ENCODE results near the gene CACNA1D.

Gene CACNA1D

DNA sequence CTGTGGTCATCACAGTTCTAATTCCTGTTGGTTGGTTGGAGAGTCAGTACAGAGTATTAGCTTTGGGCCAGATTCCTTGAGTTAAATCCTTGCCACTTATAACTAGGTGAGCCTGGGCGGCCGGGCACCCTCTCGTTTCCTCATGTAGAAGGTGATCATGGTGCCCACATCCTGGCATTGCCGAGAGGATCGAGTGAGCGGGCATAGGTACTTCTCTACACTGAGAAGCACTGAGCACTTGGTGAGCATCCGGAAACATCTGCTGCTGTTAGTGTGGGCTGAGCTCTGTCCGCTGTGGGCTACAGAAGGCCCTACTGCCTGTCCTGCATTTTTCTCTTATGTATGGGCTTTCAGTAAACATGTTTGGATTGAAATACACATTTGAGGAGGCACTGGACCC is 96.2 kb downstream of the CACNA1D start:
- no peak for DNase-seq
- no peak overlapping the region for H3K4ac ChIP-seq (ENCODE audit: low read depth, low read length)
- no peak overlapping the region for H2BK120ac ChIP-seq (ENCODE audit: low read depth, low read length)
- no peak overlapping the region for H3K4me3 ChIP-seq (ENCODE audit: low read length)
- H2BK5ac ChIP-seq (ENCODE audit: low read length) = no peak overlapping the region
- H2BK15ac ChIP-seq (replicated peaks; ENCODE audit: low read depth) = no peak overlapping the region
- WGBS (ENCODE audit: extremely low coverage, insufficient coverage, low lambda C conversion rate) = no CpG with 5 or more reads among the region's 8 CpGs
- H3K23ac ChIP-seq (ENCODE audit: low read length) = no peak overlapping the region
- no peaks in the 10 kb centered on the region for H3K4me1 ChIP-seq (ENCODE audit: control insufficient read depth, low read depth, low read length)
- H3K4me2 ChIP-seq (ENCODE audit: low read length) = no peak overlapping the region
- no peak overlapping the region for H3K9ac ChIP-seq (ENCODE audit: low read length)
- no peak overlapping the region for H4K5ac ChIP-seq (ENCODE audit: low read length)
- H3K79me2 ChIP-seq (ENCODE audit: control insufficient read depth, insufficient read depth, low read length) = no peaks in the 10 kb centered on the region
- H3K27me3 ChIP-seq (ENCODE audit: insufficient read depth, low read length, poor library complexity) = no peaks in the 10 kb centered on the region
- H2AK5ac ChIP-seq (ENCODE audit: low read length) = no peak overlapping the region
- no peak overlapping the region for H3K27ac ChIP-seq (ENCODE audit: low read depth, low read length)
- no peak overlapping the region for H3K56ac ChIP-seq (ENCODE audit: low read length)
- H3K36me3 ChIP-seq (ENCODE audit: control insufficient read depth, insufficient read depth, low read length) = no peaks in the 10 kb centered on the region
- H3K79me1 ChIP-seq (ENCODE audit: low read length) = no peaks in the 10 kb centered on the region
- no peak overlapping the region for H3K18ac ChIP-seq (ENCODE audit: low read length)
- no peak overlapping the region for H4K8ac ChIP-seq (ENCODE audit: low read depth, low read length)

DNA sequence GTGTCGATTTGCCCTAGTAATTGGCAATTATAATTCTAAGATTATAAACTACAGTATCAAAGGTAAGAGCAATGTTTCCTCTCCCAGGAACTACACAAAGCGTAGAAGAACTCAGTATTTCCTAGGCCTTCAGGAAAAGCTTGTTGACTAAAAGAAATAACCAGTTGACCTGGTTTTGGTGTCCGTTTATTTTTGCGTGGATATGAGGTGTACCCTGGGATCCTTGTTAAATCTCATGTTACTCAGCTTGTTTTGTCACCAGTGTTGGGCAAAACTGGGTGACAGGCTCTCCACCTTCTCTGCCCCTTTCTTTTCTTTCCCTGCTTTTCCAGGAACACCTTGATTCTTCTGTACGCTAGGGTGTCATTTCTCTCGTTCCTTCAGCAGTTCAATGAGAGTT is 97.2 kb downstream of the CACNA1D start:
- Histone ChIP-seq H2BK120ac (ENCODE audit: low read depth, low read length) (no peak overlapping the region), H3K4me1 (ENCODE audit: control insufficient read depth, low read depth, low read length) (no peaks in the 10 kb centered on the region), H4K8ac (ENCODE audit: low read depth, low read length) (no peak overlapping the region), H2BK15ac (replicated peaks; ENCODE audit: low read depth) (no peak overlapping the region), H3K79me1 (ENCODE audit: low read length) (no peaks in the 10 kb centered on the region), H3K23ac (ENCODE audit: low read length) (no peak overlapping the region), H3K79me2 (ENCODE audit: control insufficient read depth, insufficient read depth, low read length) (no peaks in the 10 kb centered on the region), H3K18ac (ENCODE audit: low read length) (no peak overlapping the region), H3K27me3 (ENCODE audit: insufficient read depth, low read length, poor library complexity) (no peaks in the 10 kb centered on the region), H3K4me2 (ENCODE audit: low read length) (no peak overlapping the region), H3K4ac (ENCODE audit: low read depth, low read length) (no peak overlapping the region), H3K56ac (ENCODE audit: low read length) (no peak overlapping the region), H3K27ac (ENCODE audit: low read depth, low read length) (no peak overlapping the region), H3K36me3 (ENCODE audit: control insufficient read depth, insufficient read depth, low read length) (no peaks in the 10 kb centered on the region), H3K4me3 (ENCODE audit: low read length) (no peak overlapping the region), H2BK5ac (ENCODE audit: low read length) (no peak overlapping the region), H3K9ac (ENCODE audit: low read length) (no peak overlapping the region), H4K5ac (ENCODE audit: low read length) (no peak overlapping the region), H2AK5ac (ENCODE audit: low read length) (no peak overlapping the region)
- WGBS (ENCODE audit: extremely low coverage, insufficient coverage, low lambda C conversion rate) = no CpG with 5 or more reads among the region's 6 CpGs
- DNase-seq = no peak

DNA sequence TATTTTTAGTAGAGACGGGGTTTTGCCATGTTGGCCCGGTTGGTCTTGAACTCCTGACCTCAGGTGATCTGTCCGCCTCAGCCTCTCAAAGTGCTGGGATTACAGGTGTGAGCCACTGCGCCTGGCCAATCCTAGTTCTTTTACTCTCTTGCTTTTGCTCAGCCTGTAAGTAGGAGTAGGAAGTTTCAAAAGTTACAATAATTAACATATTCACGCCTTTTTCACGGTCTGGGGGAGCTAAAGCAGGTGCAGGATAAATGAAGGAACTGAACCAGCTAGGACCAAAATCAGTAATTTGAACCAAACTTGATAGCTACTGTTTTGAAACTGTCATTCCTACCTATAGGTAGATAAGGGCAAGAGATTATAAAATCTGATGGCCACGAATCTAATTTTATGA is 98.5 kb downstream of the CACNA1D start:
- no peak overlapping the region for H3K4ac ChIP-seq (ENCODE audit: low read depth, low read length)
- H3K18ac ChIP-seq (ENCODE audit: low read length) = no peak overlapping the region
- no peak overlapping the region for H3K9ac ChIP-seq (ENCODE audit: low read length)
- H3K56ac ChIP-seq (ENCODE audit: low read length) = no peak overlapping the region
- H3K79me2 ChIP-seq (ENCODE audit: control insufficient read depth, insufficient read depth, low read length) = no peaks in the 10 kb centered on the region
- no peak overlapping the region for H3K4me2 ChIP-seq (ENCODE audit: low read length)
- no peak overlapping the region for H2BK15ac ChIP-seq (replicated peaks; ENCODE audit: low read depth)
- no peak overlapping the region for H3K23ac ChIP-seq (ENCODE audit: low read length)
- H3K79me1 ChIP-seq (ENCODE audit: low read length) = no peaks in the 10 kb centered on the region
- H3K27me3 ChIP-seq (ENCODE audit: insufficient read depth, low read length, poor library complexity) = no peaks in the 10 kb centered on the region
- H3K4me1 ChIP-seq (ENCODE audit: control insufficient read depth, low read depth, low read length) = no peaks in the 10 kb centered on the region
- DNase-seq = no peak
- H2BK5ac ChIP-seq (ENCODE audit: low read length) = no peak overlapping the region
- H4K5ac ChIP-seq (ENCODE audit: low read length) = no peak overlapping the region
- H4K8ac ChIP-seq (ENCODE audit: low read depth, low read length) = no peak overlapping the region
- H2BK120ac ChIP-seq (ENCODE audit: low read depth, low read length) = no peak overlapping the region
- no CpG with 5 or more reads among the region's 7 CpGs for WGBS (ENCODE audit: extremely low coverage, insufficient coverage, low lambda C conversion rate)
- no peaks in the 10 kb centered on the region for H3K36me3 ChIP-seq (ENCODE audit: control insufficient read depth, insufficient read depth, low read length)
- no peak overlapping the region for H3K27ac ChIP-seq (ENCODE audit: low read depth, low read length)
- no peak overlapping the region for H2AK5ac ChIP-seq (ENCODE audit: low read length)
- H3K4me3 ChIP-seq (ENCODE audit: low read length) = no peak overlapping the region

DNA sequence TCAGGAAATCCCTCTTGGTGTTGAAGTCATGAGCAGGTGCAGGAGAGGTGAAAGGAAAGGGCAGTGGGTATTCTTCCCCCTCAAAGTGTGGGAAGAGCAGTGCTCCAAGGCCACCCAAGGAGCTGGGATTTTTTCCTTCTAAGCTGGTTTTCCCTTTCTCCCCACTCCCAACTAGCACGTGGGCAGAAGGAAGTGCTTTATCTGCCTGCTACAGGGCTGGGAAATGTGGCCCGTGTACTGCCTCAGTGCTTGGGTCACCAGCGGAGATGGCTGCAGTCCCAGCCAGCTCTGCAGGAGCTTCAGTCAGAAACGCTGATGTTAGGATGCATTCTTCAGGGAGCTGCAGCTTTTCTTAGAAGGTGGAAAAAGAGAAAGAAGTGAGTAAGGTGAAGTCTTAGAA is 99.2 kb downstream of the CACNA1D start:
- Histone ChIP-seq H3K4me1 (ENCODE audit: control insufficient read depth, low read depth, low read length) (no peaks in the 10 kb centered on the region), H2AK5ac (ENCODE audit: low read length) (no peak overlapping the region), H3K4ac (ENCODE audit: low read depth, low read length) (no peak overlapping the region), H2BK120ac (ENCODE audit: low read depth, low read length) (no peak overlapping the region), H2BK5ac (ENCODE audit: low read length) (no peak overlapping the region), H3K18ac (ENCODE audit: low read length) (no peak overlapping the region), H3K4me3 (ENCODE audit: low read length) (no peak overlapping the region), H3K23ac (ENCODE audit: low read length) (no peak overlapping the region), H4K5ac (ENCODE audit: low read length) (no peak overlapping the region), H3K4me2 (ENCODE audit: low read length) (no peak overlapping the region), H3K27me3 (ENCODE audit: insufficient read depth, low read length, poor library complexity) (no peaks in the 10 kb centered on the region), H4K8ac (ENCODE audit: low read depth, low read length) (no peak overlapping the region), H3K56ac (ENCODE audit: low read length) (no peak overlapping the region), H3K79me2 (ENCODE audit: control insufficient read depth, insufficient read depth, low read length) (no peaks in the 10 kb centered on the region), H3K79me1 (ENCODE audit: low read length) (no peaks in the 10 kb centered on the region), H3K27ac (ENCODE audit: low read depth, low read length) (no peak overlapping the region), H3K9ac (ENCODE audit: low read length) (no peak overlapping the region), H3K36me3 (ENCODE audit: control insufficient read depth, insufficient read depth, low read length) (no peaks in the 10 kb centered on the region), H2BK15ac (replicated peaks; ENCODE audit: low read depth) (no peak overlapping the region)
- no CpG with 5 or more reads among the region's 4 CpGs for WGBS (ENCODE audit: extremely low coverage, insufficient coverage, low lambda C conversion rate)
- no peak for DNase-seq

DNA sequence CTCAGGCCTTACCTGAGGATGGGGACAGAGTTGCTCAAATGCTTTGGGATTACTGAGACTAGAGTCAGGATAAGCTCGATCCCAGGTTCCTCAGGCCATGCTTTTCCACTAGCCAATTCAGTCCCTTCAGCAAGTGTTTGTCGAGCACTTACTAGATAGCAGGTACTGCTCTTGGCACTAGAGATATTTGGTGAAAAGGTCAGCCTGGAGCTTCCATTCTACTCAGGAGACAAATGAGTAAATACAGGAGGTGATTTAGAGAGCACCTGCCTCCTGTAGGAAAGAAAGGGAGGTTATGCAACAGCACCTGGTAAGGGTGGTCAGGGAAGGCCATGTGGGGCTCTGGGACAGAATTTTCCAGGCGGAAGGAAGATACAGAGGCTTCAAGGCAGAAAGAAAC is 99.9 kb downstream of the CACNA1D start:
- H3K23ac ChIP-seq (ENCODE audit: low read length) = no peak overlapping the region
- no peaks in the 10 kb centered on the region for H3K36me3 ChIP-seq (ENCODE audit: control insufficient read depth, insufficient read depth, low read length)
- H3K79me2 ChIP-seq (ENCODE audit: control insufficient read depth, insufficient read depth, low read length) = no peaks in the 10 kb centered on the region
- no peaks in the 10 kb centered on the region for H3K79me1 ChIP-seq (ENCODE audit: low read length)
- no peak overlapping the region for H3K56ac ChIP-seq (ENCODE audit: low read length)
- H3K27me3 ChIP-seq (ENCODE audit: insufficient read depth, low read length, poor library complexity) = no peaks in the 10 kb centered on the region
- H2BK15ac ChIP-seq (replicated peaks; ENCODE audit: low read depth) = no peak overlapping the region
- H4K5ac ChIP-seq (ENCODE audit: low read length) = no peak overlapping the region
- H3K4me2 ChIP-seq (ENCODE audit: low read length) = no peak overlapping the region
- no CpG with 5 or more reads among the region's 3 CpGs for WGBS (ENCODE audit: extremely low coverage, insufficient coverage, low lambda C conversion rate)
- no peaks in the 10 kb centered on the region for H3K4me1 ChIP-seq (ENCODE audit: control insufficient read depth, low read depth, low read length)
- H3K18ac ChIP-seq (ENCODE audit: low read length) = no peak overlapping the region
- no peak for DNase-seq
- no peak overlapping the region for H3K27ac ChIP-seq (ENCODE audit: low read depth, low read length)
- no peak overlapping the region for H2AK5ac ChIP-seq (ENCODE audit: low read length)
- no peak overlapping the region for H3K4ac ChIP-seq (ENCODE audit: low read depth, low read length)
- H2BK5ac ChIP-seq (ENCODE audit: low read length) = no peak overlapping the region
- H2BK120ac ChIP-seq (ENCODE audit: low read depth, low read length) = no peak overlapping the region
- no peak overlapping the region for H3K9ac ChIP-seq (ENCODE audit: low read length)
- H4K8ac ChIP-seq (ENCODE audit: low read depth, low read length) = no peak overlapping the region
- no peak overlapping the region for H3K4me3 ChIP-seq (ENCODE audit: low read length)

DNA sequence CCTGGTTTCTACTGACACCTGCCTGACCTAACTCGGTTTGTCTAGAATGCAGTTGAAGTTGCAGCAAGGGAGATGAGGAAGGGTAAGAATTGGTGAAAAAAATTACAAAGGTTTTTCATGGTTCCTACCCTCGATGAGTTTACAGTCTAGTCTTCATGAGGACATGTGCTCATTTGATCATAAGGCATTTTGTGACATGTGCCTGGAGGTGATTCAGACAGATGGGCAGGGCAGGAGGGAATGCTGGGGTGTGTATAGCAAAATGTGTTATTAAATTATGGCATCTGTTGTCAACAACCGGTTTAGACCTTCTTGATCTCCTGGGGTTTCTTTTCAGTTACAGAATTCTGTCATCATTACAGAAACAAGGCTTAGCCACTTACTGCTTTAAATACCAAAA is 101.2 kb downstream of the CACNA1D start:
- Histone ChIP-seq H4K8ac (ENCODE audit: low read depth, low read length) (no peak overlapping the region), H3K36me3 (ENCODE audit: control insufficient read depth, insufficient read depth, low read length) (no peaks in the 10 kb centered on the region), H3K4me2 (ENCODE audit: low read length) (no peak overlapping the region), H3K4me3 (ENCODE audit: low read length) (no peak overlapping the region), H3K79me1 (ENCODE audit: low read length) (no peaks in the 10 kb centered on the region), H3K4ac (ENCODE audit: low read depth, low read length) (no peak overlapping the region), H3K23ac (ENCODE audit: low read length) (no peak overlapping the region), H4K5ac (ENCODE audit: low read length) (no peak overlapping the region), H2AK5ac (ENCODE audit: low read length) (no peak overlapping the region), H2BK15ac (replicated peaks; ENCODE audit: low read depth) (no peak overlapping the region), H2BK120ac (ENCODE audit: low read depth, low read length) (no peak overlapping the region), H3K18ac (ENCODE audit: low read length) (no peak overlapping the region), H3K79me2 (ENCODE audit: control insufficient read depth, insufficient read depth, low read length) (no peaks in the 10 kb centered on the region), H3K4me1 (ENCODE audit: control insufficient read depth, low read depth, low read length) (no peaks in the 10 kb centered on the region), H3K27me3 (ENCODE audit: insufficient read depth, low read length, poor library complexity) (no peaks in the 10 kb centered on the region), H3K56ac (ENCODE audit: low read length) (no peak overlapping the region), H2BK5ac (ENCODE audit: low read length) (no peak overlapping the region), H3K27ac (ENCODE audit: low read depth, low read length) (no peak overlapping the region), H3K9ac (ENCODE audit: low read length) (no peak overlapping the region)
- WGBS (ENCODE audit: extremely low coverage, insufficient coverage, low lambda C conversion rate) = no CpG with 5 or more reads among the region's 3 CpGs
- DNase-seq = no peak

Data from mesendoderm (in vitro differentiated cells).